Mesenteric fat pad (tissue), 1 donor: Measurements from ENCODE around the gene EDA2R. TPM values are rescaled to one million over a fixed set of nuclear protein-coding genes. Genes with fewer than 3 reads are reported as not detected.

ENCODE experiments used
- DNase-seq: peaks from one replicate; pipeline ENCODE4 v3.0.0-alpha.2; 2020; ENCODE audit warnings: low spot score
- long read RNA-seq: library from polyadenylated mRNA; unstranded; transcript quantifications from one replicate; pipeline ENCODE4 v2.0.0, GENCODE V29; 2020
- total RNA-seq: library from RNA; stranded (reverse); fragmentation: NEBNext Ultra II Directional; extraction: Animal tissue kit (Norgen Biotek cat#: 25700); gene quantifications from one replicate; pipeline ENCODE4 v1.2.1, GENCODE V29; 2021
- donor health status: DM: yes; HTN: yes; CAD: no.

EDA2R gene
- total RNA-seq, result 1.2 TPM
- long read RNA-seq, partial matches to known transcripts, result 0 of 2 reads
- long read RNA-seq, other reads (novel, unspliced or antisense), result 2 of 2 reads

- no peak for DNase-seq
Measured at GRCh38 chrX:66638591-66639500, at the start of gene EDA2R. TSS of gene EDA2R (minus strand) at chrX:66639078. CDS start at chrX:66616020, 23,058 bp downstream.

- no peak for DNase-seq
Measured at GRCh38 chrX:66684196-66684595, 45.3 kb upstream of the EDA2R start.

- DNase-seq, result no peak
Measured at GRCh38 chrX:66680451-66680850, 41.6 kb upstream of the EDA2R start.

GRCh38 chrX:66677430-66677829, 38.6 kb upstream of the EDA2R start:
- DNase-seq, result no peak

GRCh38 chrX:66676990-66677389, 38.1 kb upstream of the EDA2R start:
- DNase-seq, result no peak

- no peak for DNase-seq
Measured at GRCh38 chrX:66676413-66676812, 37.5 kb upstream of the EDA2R start.

- no peak for DNase-seq
Measured at GRCh38 chrX:66675541-66675940, 36.7 kb upstream of the EDA2R start.

GRCh38 chrX:66674506-66674905, 35.6 kb upstream of the EDA2R start:
- no peak for DNase-seq

GRCh38 chrX:66672106-66672505, 33.2 kb upstream of the EDA2R start:
- DNase-seq, result no peak

- no peak for DNase-seq
Measured at GRCh38 chrX:66654411-66654810, 15.5 kb upstream of the EDA2R start.

GRCh38 chrX:66635360-66635759, 3.5 kb downstream of the EDA2R start:
- no peak for DNase-seq

- DNase-seq, result no peak
Measured at GRCh38 chrX:66634272-66634671, 4.6 kb downstream of the EDA2R start.

- DNase-seq, result no peak
Measured at GRCh38 chrX:66633541-66633940, 5.3 kb downstream of the EDA2R start.

GRCh38 chrX:66632981-66633380, 5.9 kb downstream of the EDA2R start:
- DNase-seq, result no peak

GRCh38 chrX:66632473-66632872, 6.4 kb downstream of the EDA2R start:
- DNase-seq, result no peak

- no peak for DNase-seq
Measured at GRCh38 chrX:66625525-66625924, 13.4 kb downstream of the EDA2R start.

GRCh38 chrX:66622209-66622608, 16.7 kb downstream of the EDA2R start:
- DNase-seq, result no peak

GRCh38 chrX:66616944-66617343, 21.9 kb downstream of the EDA2R start:
- DNase-seq, result no peak

GRCh38 chrX:66602381-66602938, 36.4 kb downstream of the EDA2R start:
- DNase-seq, result no peak

- no peak for DNase-seq
Measured at GRCh38 chrX:66601522-66601921, 37.4 kb downstream of the EDA2R start.

GRCh38 chrX:66579219-66579618, 59.7 kb downstream of the EDA2R start:
- DNase-seq, result no peak

GRCh38 chrX:66553973-66554372, 84.9 kb downstream of the EDA2R start:
- DNase-seq, result no peak
